ENCODE results near the gene GATM.

DNA sequence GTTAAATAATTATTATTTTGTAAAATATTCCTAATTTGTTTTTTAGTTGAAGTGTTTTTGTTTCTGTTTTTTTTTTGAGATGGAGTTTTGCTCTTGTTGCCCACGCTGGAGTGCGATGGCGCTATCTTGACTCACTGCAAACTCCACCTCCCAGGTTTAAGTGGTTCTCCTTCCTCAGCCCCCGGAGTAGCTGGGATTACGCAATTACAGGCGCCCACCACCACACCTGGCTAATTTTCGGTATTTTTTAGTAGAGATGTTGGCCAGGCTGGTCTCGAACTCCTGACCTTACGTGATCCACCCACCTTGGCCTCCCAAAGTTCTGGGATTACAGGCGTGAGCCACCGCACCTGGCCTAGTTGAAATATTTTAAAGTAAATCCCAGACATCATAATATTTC, 48.7 kb upstream of the GATM start:
- TF ChIP-seq, protein P1, sequence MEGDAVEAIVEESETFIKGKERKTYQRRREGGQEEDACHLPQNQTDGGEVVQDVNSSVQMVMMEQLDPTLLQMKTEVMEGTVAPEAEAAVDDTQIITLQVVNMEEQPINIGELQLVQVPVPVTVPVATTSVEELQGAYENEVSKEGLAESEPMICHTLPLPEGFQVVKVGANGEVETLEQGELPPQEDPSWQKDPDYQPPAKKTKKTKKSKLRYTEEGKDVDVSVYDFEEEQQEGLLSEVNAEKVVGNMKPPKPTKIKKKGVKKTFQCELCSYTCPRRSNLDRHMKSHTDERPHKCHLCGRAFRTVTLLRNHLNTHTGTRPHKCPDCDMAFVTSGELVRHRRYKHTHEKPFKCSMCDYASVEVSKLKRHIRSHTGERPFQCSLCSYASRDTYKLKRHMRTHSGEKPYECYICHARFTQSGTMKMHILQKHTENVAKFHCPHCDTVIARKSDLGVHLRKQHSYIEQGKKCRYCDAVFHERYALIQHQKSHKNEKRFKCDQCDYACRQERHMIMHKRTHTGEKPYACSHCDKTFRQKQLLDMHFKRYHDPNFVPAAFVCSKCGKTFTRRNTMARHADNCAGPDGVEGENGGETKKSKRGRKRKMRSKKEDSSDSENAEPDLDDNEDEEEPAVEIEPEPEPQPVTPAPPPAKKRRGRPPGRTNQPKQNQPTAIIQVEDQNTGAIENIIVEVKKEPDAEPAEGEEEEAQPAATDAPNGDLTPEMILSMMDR (conservative IDR thresholded peaks at IDR 0.05) = no peak
- TF ChIP-seq ZFX (IDR thresholded peaks at IDR 0.05) = no peak

All from C4-2B (cell line).